Measurements from ENCODE around the gene RFX5.

Gene RFX5

GRCh38 chr1:151372058-151372934, 25.2 kb upstream of the RFX5 start, which contains the start of gene SELENBP1 (continued):
- no peak for TF ChIP-seq ZNF280C (tag by site-specific recombination; IDR thresholded peaks at IDR 0.05)
- TF ChIP-seq IKZF3 (tag by site-specific recombination; IDR thresholded peaks at IDR 0.05), result 0 out of 2 replicates have a peak, but pooled peaks have one; percentile 63
- TF ChIP-seq MZF1 (tag by site-specific recombination; IDR thresholded peaks at IDR 0.05; ENCODE audit: borderline replicate concordance), result peak; percentile 59; the same call in 1 of the 2 replicates
- TF ChIP-seq ZNF366 (tag by site-specific recombination; conservative IDR thresholded peaks at IDR 0.05), result peak; percentile 72

GRCh38 chr1:151371370-151372057, 24.5 kb upstream of the RFX5 start:
- H3K36me3 ChIP-seq (ENCODE audit: control insufficient read depth in 2 of 2, insufficient read depth in 1 of 2, low read length in 2 of 2), result peaks cover 0 to 29% of the 10 kb centered on the region in 2 experiments; a peak in 2 of 3 replicates
- CTCF ChIA-PET, result interaction anchor here (0.6 to 1.7 kb wide), 8 partner anchors 11 to 391 kb away, joined by 3 to 11 read pairs (median 4); no protein-coding TSS in a partner anchor
- POLR2A ChIA-PET, result interaction anchor here (0.6 to 1.7 kb wide), 7 partner anchors 16 to 387 kb away, joined by 3 to 13 read pairs (median 3); partner anchors contain the start of genes PI4KB and PSMB4
- H3K4me3 ChIP-seq (ENCODE audit: low read depth, low read length), result no peak overlapping the region
- H3K9me3 ChIP-seq (ENCODE audit: control insufficient read depth, insufficient read depth, low read depth, low read length), result no peaks in the 10 kb centered on the region
- peak overlapping the region; percentile 64 for H3K27ac ChIP-seq (ENCODE audit: extremely low read depth, low read depth, low read length)
- H3K4me1 ChIP-seq (ENCODE audit: control insufficient read depth, insufficient read depth, low read length), result peaks cover 12% of the 10 kb centered on the region
- TF ChIP-seq ZNF394 (tag by site-specific recombination; IDR thresholded peaks at IDR 0.05; ENCODE audit: borderline replicate concordance) (peak; percentile 64; the same call in 1 of the 2 replicates), ZNF404 (tag by site-specific recombination; IDR thresholded peaks at IDR 0.05) (no peak), ZNF600 (tag by site-specific recombination; IDR thresholded peaks at IDR 0.05) (peak; percentile 80), ZXDB (tag by site-specific recombination; IDR thresholded peaks at IDR 0.05) (no peak), BCL11A (tag by site-specific recombination; IDR thresholded peaks at IDR 0.05; ENCODE audit: low read depth) (no peak), GLIS2 (tag by site-specific recombination; IDR thresholded peaks at IDR 0.05) (no peak), ZNF292 (tag by site-specific recombination; IDR thresholded peaks at IDR 0.05; ENCODE audit: borderline replicate concordance, low read depth) (no peak), IKZF3 (tag by site-specific recombination; IDR thresholded peaks at IDR 0.05) (peak; percentile 83), ZBTB21 (tag by site-specific recombination; IDR thresholded peaks at IDR 0.05) (no peak), ZNF629 (tag by site-specific recombination; IDR thresholded peaks at IDR 0.05) (no peak), ZSCAN30 (tag by site-specific recombination; IDR thresholded peaks at IDR 0.05) (0 out of 2 replicates have a peak, but pooled peaks have one; percentile 48), ZNF660 (tag by site-specific recombination; IDR thresholded peaks at IDR 0.05) (0 out of 2 replicates have a peak, but pooled peaks have one; percentile 43), ZBTB17 (tag by site-specific recombination; IDR thresholded peaks at IDR 0.05) (peak; percentile 36; the same call in 1 of the 2 replicates), ZSCAN18 (tag by site-specific recombination; IDR thresholded peaks at IDR 0.05) (no peak), ZNF488 (tag by site-specific recombination; IDR thresholded peaks at IDR 0.05) (no peak), ZNF121 (tag by site-specific recombination; IDR thresholded peaks at IDR 0.05) (no peak), ZNF133 (tag by site-specific recombination; IDR thresholded peaks at IDR 0.05) (no peak), ZNF157 (tag by site-specific recombination; IDR thresholded peaks at IDR 0.05) (no peak), ZNF624 (tag by site-specific recombination; IDR thresholded peaks at IDR 0.05) (no peak), ZNF398 (tag by site-specific recombination; IDR thresholded peaks at IDR 0.05) (no peak), ZNF830 (tag by site-specific recombination; IDR thresholded peaks at IDR 0.05; ENCODE audit: low read depth) (no peak), GLI4 (tag by site-specific recombination; IDR thresholded peaks at IDR 0.05) (no peak), ZNF548 (tag by site-specific recombination; IDR thresholded peaks at IDR 0.05) (no peak), PRDM1 (tag by site-specific recombination; IDR thresholded peaks at IDR 0.05) (no peak)
